Measurements from ENCODE around the gene ATG5.
"Not testable (repeated sequence)": the region's sequence is repeated elsewhere in the genome, so short reads cannot be mapped to it uniquely, and the experiment has no call there.

ATG5 gene

DNA sequence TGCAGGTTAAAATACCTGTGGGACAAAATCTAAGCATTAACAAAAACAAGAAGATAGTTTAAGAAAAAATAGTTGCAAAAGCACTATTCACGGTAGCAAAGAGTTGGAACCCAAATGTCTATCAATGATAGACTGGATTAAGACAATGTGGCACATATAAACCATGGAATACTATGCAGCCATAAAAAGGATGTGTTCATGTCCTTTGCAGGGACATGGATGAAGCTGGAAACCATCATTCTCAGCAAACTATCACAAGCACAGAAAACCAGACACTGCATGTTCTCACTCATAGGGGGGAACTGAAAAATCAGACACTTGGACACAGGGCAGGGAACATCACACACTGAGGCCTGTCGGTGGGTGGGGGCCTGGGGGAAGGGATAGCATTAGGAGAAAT lies 65.8 kb downstream of the ATG5 start:
- not testable (repeated sequence) for DNase-seq; H3K27me3 ChIP-seq (replicated peaks; ENCODE audit: control insufficient read depth, insufficient read depth, low read length, poor library complexity, severe bottlenecking); H3K4me1 ChIP-seq (ENCODE audit: control insufficient read depth, insufficient read depth, low read length, poor library complexity, severe bottlenecking)

GRCh38 chr6:106258726-106259125 lies 66.8 kb downstream of the ATG5 start:
- Histone ChIP-seq H3K27me3 (replicated peaks; ENCODE audit: control insufficient read depth, insufficient read depth, low read length, poor library complexity, severe bottlenecking) (no peaks in the 10 kb centered on the region), H3K36me3 (ENCODE audit: control insufficient read depth, insufficient read depth, low read length) (no peaks in the 10 kb centered on the region), H3K27ac (ENCODE audit: insufficient read depth, low read length, poor library complexity, severe bottlenecking) (no peak overlapping the region), H3K4me1 (ENCODE audit: control insufficient read depth, insufficient read depth, low read length, poor library complexity, severe bottlenecking) (no peaks in the 10 kb centered on the region), H3K9me3 (ENCODE audit: control insufficient read depth, low read length) (no peaks in the 10 kb centered on the region), H3K4me3 (ENCODE audit: insufficient read depth, low read depth, low read length, poor library complexity, severe bottlenecking) (no peak overlapping the region)
- DNase-seq, result no peak

More for the DNA sequence above, 65.8 kb downstream of the ATG5 start:
- H3K9me3 ChIP-seq (ENCODE audit: control insufficient read depth, low read length); H3K27ac ChIP-seq (ENCODE audit: insufficient read depth, low read length, poor library complexity, severe bottlenecking); H3K4me3 ChIP-seq (ENCODE audit: insufficient read depth, low read depth, low read length, poor library complexity, severe bottlenecking); H3K36me3 ChIP-seq (ENCODE audit: control insufficient read depth, insufficient read depth, low read length): not testable (repeated sequence)

DNA sequence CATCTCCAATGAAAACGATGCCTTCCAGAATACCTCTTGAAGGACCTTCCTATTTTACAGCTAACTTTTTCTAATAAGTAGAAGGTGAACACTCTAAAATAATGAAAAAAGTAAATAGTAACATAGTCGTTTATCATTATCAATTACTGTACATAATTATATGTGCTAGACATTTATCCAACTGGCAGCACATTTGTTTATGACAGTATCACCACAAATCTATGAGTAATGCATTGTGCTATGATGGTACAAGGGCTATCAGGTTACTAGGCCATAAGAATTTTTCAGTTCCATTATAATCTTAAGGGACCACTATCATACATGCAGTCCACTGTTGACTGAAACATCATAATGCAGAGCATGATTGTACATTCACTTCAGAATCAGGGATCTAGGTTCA lies 68.4 kb downstream of the ATG5 start:
- no peaks in the 10 kb centered on the region for H3K4me1 ChIP-seq (ENCODE audit: control insufficient read depth, insufficient read depth, low read length, poor library complexity, severe bottlenecking)
- no peak overlapping the region for H3K27ac ChIP-seq (ENCODE audit: insufficient read depth, low read length, poor library complexity, severe bottlenecking)
- no peak for DNase-seq
- no peaks in the 10 kb centered on the region for H3K27me3 ChIP-seq (replicated peaks; ENCODE audit: control insufficient read depth, insufficient read depth, low read length, poor library complexity, severe bottlenecking)
- no peaks in the 10 kb centered on the region for H3K9me3 ChIP-seq (ENCODE audit: control insufficient read depth, low read length)
- H3K4me3 ChIP-seq (ENCODE audit: insufficient read depth, low read depth, low read length, poor library complexity, severe bottlenecking), result no peak overlapping the region
- no peaks in the 10 kb centered on the region for H3K36me3 ChIP-seq (ENCODE audit: control insufficient read depth, insufficient read depth, low read length)

DNA sequence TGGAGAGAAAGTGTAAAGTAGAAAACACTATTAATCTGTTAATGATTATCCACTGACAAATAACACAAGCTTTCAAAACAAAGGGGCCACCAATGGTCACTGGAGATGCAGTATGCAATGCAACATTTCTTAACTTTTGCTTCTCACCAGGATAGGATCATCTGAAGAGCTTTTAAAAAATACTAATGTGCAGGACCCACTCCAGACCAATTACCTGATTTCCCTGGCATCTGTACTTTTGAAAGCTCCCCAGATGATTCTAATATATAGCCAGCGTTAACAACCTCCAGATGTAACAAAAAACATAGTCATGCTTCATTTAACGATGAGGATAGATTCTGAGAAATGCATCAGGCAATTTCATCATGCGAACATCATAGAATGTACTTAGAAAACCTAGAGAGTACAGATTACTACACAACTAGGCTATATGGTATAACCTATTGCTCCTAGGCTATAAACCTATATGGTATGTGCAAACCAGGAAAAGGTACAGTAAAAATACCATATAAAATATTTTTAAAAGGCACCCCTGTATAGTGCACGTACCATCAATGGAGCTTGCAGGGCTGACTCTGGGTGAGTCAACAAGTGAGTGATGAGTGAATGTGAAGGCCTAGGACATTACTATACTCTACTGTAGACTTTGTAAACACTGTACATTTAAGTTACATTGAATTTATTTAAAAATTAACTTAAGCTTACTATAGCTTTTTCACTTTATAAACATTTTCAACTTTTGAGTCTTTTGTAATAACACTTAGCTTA lies 69.2 kb downstream of the ATG5 start:
- DNase-seq, result no peak
- H3K4me1 ChIP-seq (ENCODE audit: control insufficient read depth, insufficient read depth, low read length, poor library complexity, severe bottlenecking), result no peaks in the 10 kb centered on the region

GRCh38 chr6:106255306-106255705 lies 70.3 kb downstream of the ATG5 start:
- no peak for DNase-seq
- H3K27ac ChIP-seq (ENCODE audit: insufficient read depth, low read length, poor library complexity, severe bottlenecking), result no peak overlapping the region
- H3K27me3 ChIP-seq (replicated peaks; ENCODE audit: control insufficient read depth, insufficient read depth, low read length, poor library complexity, severe bottlenecking), result no peaks in the 10 kb centered on the region
- no peaks in the 10 kb centered on the region for H3K36me3 ChIP-seq (ENCODE audit: control insufficient read depth, insufficient read depth, low read length)
- no peaks in the 10 kb centered on the region for H3K9me3 ChIP-seq (ENCODE audit: control insufficient read depth, low read length)
- no peaks in the 10 kb centered on the region for H3K4me1 ChIP-seq (ENCODE audit: control insufficient read depth, insufficient read depth, low read length, poor library complexity, severe bottlenecking)
- no peak overlapping the region for H3K4me3 ChIP-seq (ENCODE audit: insufficient read depth, low read depth, low read length, poor library complexity, severe bottlenecking)

More for the DNA sequence above, 69.2 kb downstream of the ATG5 start:
- Histone ChIP-seq H3K9me3 (ENCODE audit: control insufficient read depth, low read length) (no peaks in the 10 kb centered on the region), H3K27me3 (replicated peaks; ENCODE audit: control insufficient read depth, insufficient read depth, low read length, poor library complexity, severe bottlenecking) (no peaks in the 10 kb centered on the region), H3K36me3 (ENCODE audit: control insufficient read depth, insufficient read depth, low read length) (no peaks in the 10 kb centered on the region), H3K4me3 (ENCODE audit: insufficient read depth, low read depth, low read length, poor library complexity, severe bottlenecking) (no peak overlapping the region), H3K27ac (ENCODE audit: insufficient read depth, low read length, poor library complexity, severe bottlenecking) (no peak overlapping the region)

DNA sequence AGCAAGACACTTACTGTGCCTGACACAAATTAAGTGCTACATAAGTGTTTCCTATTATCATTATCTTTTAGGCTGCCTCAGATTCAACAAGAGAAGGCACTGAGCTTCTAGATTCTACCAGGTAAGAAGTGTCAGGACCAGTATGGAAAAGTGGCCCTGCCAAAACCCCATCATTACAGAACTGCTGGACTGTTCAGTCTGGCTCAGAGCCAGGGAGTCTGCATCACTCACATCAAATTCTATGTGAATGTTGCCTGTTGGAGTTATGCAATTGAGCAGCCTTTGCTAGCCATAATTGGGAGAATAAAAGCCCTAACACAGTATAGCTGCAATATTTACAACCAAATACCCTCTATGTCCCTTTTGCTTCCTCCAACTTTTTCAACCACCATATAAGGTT lies 70.9 kb downstream of the ATG5 start:
- DNase-seq, result no peak
- Histone ChIP-seq H3K27me3 (replicated peaks; ENCODE audit: control insufficient read depth, insufficient read depth, low read length, poor library complexity, severe bottlenecking) (no peaks in the 10 kb centered on the region), H3K4me1 (ENCODE audit: control insufficient read depth, insufficient read depth, low read length, poor library complexity, severe bottlenecking) (no peaks in the 10 kb centered on the region), H3K27ac (ENCODE audit: insufficient read depth, low read length, poor library complexity, severe bottlenecking) (no peak overlapping the region), H3K36me3 (ENCODE audit: control insufficient read depth, insufficient read depth, low read length) (no peaks in the 10 kb centered on the region), H3K4me3 (ENCODE audit: insufficient read depth, low read depth, low read length, poor library complexity, severe bottlenecking) (no peak overlapping the region), H3K9me3 (ENCODE audit: control insufficient read depth, low read length) (no peaks in the 10 kb centered on the region)

DNA sequence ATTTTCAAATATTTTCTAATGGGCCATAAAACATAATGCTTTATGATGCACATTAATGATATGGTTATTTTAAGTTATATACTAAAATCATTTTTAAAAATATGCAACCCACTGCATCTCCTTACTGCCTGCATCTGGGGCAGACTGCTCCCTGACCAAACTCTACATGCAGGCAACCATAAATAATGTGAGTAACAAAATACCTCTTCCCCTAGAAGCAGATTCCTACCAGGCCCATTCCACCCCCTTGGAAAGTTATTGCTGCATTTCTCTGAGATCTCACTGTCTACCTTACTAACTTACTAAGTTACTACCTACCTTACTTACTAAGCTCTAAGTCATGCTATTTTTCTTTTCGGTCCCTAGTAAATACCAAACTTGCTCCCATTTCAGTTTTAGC lies 71.8 kb downstream of the ATG5 start:
- no peak overlapping the region for H3K4me3 ChIP-seq (ENCODE audit: insufficient read depth, low read depth, low read length, poor library complexity, severe bottlenecking)
- H3K36me3 ChIP-seq (ENCODE audit: control insufficient read depth, insufficient read depth, low read length), result no peaks in the 10 kb centered on the region
- H3K27ac ChIP-seq (ENCODE audit: insufficient read depth, low read length, poor library complexity, severe bottlenecking), result no peak overlapping the region
- H3K9me3 ChIP-seq (ENCODE audit: control insufficient read depth, low read length), result no peaks in the 10 kb centered on the region
- no peaks in the 10 kb centered on the region for H3K27me3 ChIP-seq (replicated peaks; ENCODE audit: control insufficient read depth, insufficient read depth, low read length, poor library complexity, severe bottlenecking)
- DNase-seq, result no peak
- H3K4me1 ChIP-seq (ENCODE audit: control insufficient read depth, insufficient read depth, low read length, poor library complexity, severe bottlenecking), result no peaks in the 10 kb centered on the region

- DNase-seq, result no peak
- Histone ChIP-seq H3K27me3 (replicated peaks; ENCODE audit: control insufficient read depth, insufficient read depth, low read length, poor library complexity, severe bottlenecking) (no peaks in the 10 kb centered on the region), H3K36me3 (ENCODE audit: control insufficient read depth, insufficient read depth, low read length) (no peaks in the 10 kb centered on the region), H3K27ac (ENCODE audit: insufficient read depth, low read length, poor library complexity, severe bottlenecking) (no peak overlapping the region), H3K4me1 (ENCODE audit: control insufficient read depth, insufficient read depth, low read length, poor library complexity, severe bottlenecking) (no peaks in the 10 kb centered on the region), H3K9me3 (ENCODE audit: control insufficient read depth, low read length) (no peaks in the 10 kb centered on the region), H3K4me3 (ENCODE audit: insufficient read depth, low read depth, low read length, poor library complexity, severe bottlenecking) (no peak overlapping the region)
Measured at GRCh38 chr6:106253172-106253571, 72.4 kb downstream of the ATG5 start.

DNA sequence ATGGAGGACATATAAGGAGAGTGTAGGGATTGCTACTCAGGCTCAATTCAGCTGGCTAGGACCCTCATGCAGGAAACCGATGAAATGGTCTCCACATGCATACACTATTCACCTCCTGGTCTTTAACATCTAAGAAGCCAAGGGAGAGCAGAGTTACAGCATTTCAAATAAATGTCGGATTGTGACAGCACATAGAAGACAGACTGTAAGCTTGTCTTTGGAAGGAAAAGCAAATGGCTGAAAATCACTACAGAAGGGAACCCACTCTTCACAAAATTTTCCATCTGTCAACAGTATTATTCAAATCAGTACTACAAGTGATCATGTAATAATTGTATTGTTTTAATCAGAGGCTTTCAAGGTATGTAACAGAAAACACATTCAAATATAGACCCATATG lies 72.9 kb downstream of the ATG5 start:
- Histone ChIP-seq H3K9me3 (ENCODE audit: control insufficient read depth, low read length) (no peaks in the 10 kb centered on the region), H3K36me3 (ENCODE audit: control insufficient read depth, insufficient read depth, low read length) (peaks cover 4% of the 10 kb centered on the region), H3K27ac (ENCODE audit: insufficient read depth, low read length, poor library complexity, severe bottlenecking) (no peak overlapping the region), H3K4me3 (ENCODE audit: insufficient read depth, low read depth, low read length, poor library complexity, severe bottlenecking) (no peak overlapping the region), H3K4me1 (ENCODE audit: control insufficient read depth, insufficient read depth, low read length, poor library complexity, severe bottlenecking) (no peaks in the 10 kb centered on the region), H3K27me3 (replicated peaks; ENCODE audit: control insufficient read depth, insufficient read depth, low read length, poor library complexity, severe bottlenecking) (no peaks in the 10 kb centered on the region)
- no peak for DNase-seq

GRCh38 chr6:106251531-106252255 lies 73.9 kb downstream of the ATG5 start:
- H3K27me3 ChIP-seq (replicated peaks; ENCODE audit: control insufficient read depth, insufficient read depth, low read length, poor library complexity, severe bottlenecking); H3K27ac ChIP-seq (ENCODE audit: insufficient read depth, low read length, poor library complexity, severe bottlenecking); H3K9me3 ChIP-seq (ENCODE audit: control insufficient read depth, low read length); DNase-seq; H3K4me1 ChIP-seq (ENCODE audit: control insufficient read depth, insufficient read depth, low read length, poor library complexity, severe bottlenecking); H3K4me3 ChIP-seq (ENCODE audit: insufficient read depth, low read depth, low read length, poor library complexity, severe bottlenecking): not testable (repeated sequence)
- peaks cover 12% of the 10 kb centered on the region for H3K36me3 ChIP-seq (ENCODE audit: control insufficient read depth, insufficient read depth, low read length)
